NCI-H748 (cell line): ENCODE data around the gene C22orf31.

ENCODE experiments used
- DNase-seq: peaks from one replicate; lab custom pipeline; 2025; ENCODE audit not compliant: unreplicated experiment; lab: John Stamatoyannopoulos, UW

Gene C22orf31

GRCh38 chr22:29029202-29030000, 32.2 kb downstream of the C22orf31 start:
- DNase-seq = no peak

- no peak for DNase-seq
Measured at GRCh38 chr22:29028468-29028867, 33.2 kb downstream of the C22orf31 start.

- DNase-seq = no peak
Measured at GRCh38 chr22:29026579-29026978, 35.1 kb downstream of the C22orf31 start.

GRCh38 chr22:29023172-29023796, 38.3 kb downstream of the C22orf31 start:
- DNase-seq = no peak

GRCh38 chr22:29022101-29022817, 39.4 kb downstream of the C22orf31 start:
- no peak for DNase-seq

- DNase-seq = no peak
Measured at GRCh38 chr22:29018293-29019189, 43.1 kb downstream of the C22orf31 start.

- no peak for DNase-seq
Measured at GRCh38 chr22:29016067-29016938, 45.3 kb downstream of the C22orf31 start.

GRCh38 chr22:29014773-29015172, 46.9 kb downstream of the C22orf31 start:
- no peak for DNase-seq

GRCh38 chr22:29014293-29014692, 47.3 kb downstream of the C22orf31 start:
- DNase-seq = no peak

GRCh38 chr22:29012952-29013351, 48.7 kb downstream of the C22orf31 start:
- no peak for DNase-seq

GRCh38 chr22:29012101-29012433, 49.6 kb downstream of the C22orf31 start:
- no peak for DNase-seq

- DNase-seq = no peak
Measured at GRCh38 chr22:29011240-29012100, 50.2 kb downstream of the C22orf31 start.

GRCh38 chr22:29009148-29009547, 52.5 kb downstream of the C22orf31 start:
- DNase-seq = no peak
